Osteoblast (primary cell): Measurements from ENCODE around the gene KRT35. TPM values are rescaled to one million over a fixed set of nuclear protein-coding genes. Genes with fewer than 3 reads are reported as not detected.
A peak's percentile ranks its signal among the peaks of the same experiment; 100 is the strongest.

Experiments
- DNase-seq: peaks from one replicate; pipeline ENCODE4 v3.0.0; 2011; ENCODE audit warnings: low spot score, mixed read lengths; ENCODE audit not compliant: insufficient read length; ENCODE audit errors: missing footprints
- H2AFZ ChIP-seq: 2 replicates; pipeline ENCODE4 v1.6.0; 2011; ENCODE audit warnings: mild to moderate bottlenecking, low read length
- H3K27ac ChIP-seq: 2 replicates; pipeline ENCODE4 v1.5.1; 2011; ENCODE audit warnings: mild to moderate bottlenecking, low read depth, low read length, moderate library complexity
- H3K27me3 ChIP-seq: 2 replicates; pipeline ENCODE4 v1.6.0; 2012; ENCODE audit warnings: mild to moderate bottlenecking, control low read depth, inconsistent platforms, low read length, moderate library complexity; ENCODE audit not compliant: insufficient read depth
- H3K36me3 ChIP-seq: 2 replicates; pipeline ENCODE4 v1.5.1; 2011; ENCODE audit warnings: mild to moderate bottlenecking, low read length, control low read depth, moderate library complexity; ENCODE audit not compliant: insufficient read depth
- H3K4me1 ChIP-seq: 2 replicates; pipeline ENCODE4 v1.5.1; 2011; ENCODE audit warnings: mild to moderate bottlenecking, low read length, control low read depth, moderate library complexity; ENCODE audit not compliant: insufficient read depth
- H3K4me2 ChIP-seq: 2 replicates; pipeline ENCODE4 v1.6.0; 2011; ENCODE audit warnings: mild to moderate bottlenecking, low read length; ENCODE audit not compliant: insufficient read depth
- H3K4me3 ChIP-seq: fragments of 200-600 bp; sonication (generic); 3 replicates; pipeline ENCODE4 v1.5.1; 2012; ENCODE audit warnings: mild to moderate bottlenecking, low read length, inconsistent platforms; ENCODE audit not compliant: insufficient read depth
- H3K79me2 ChIP-seq: 2 replicates; pipeline ENCODE4 v1.6.0; 2012; ENCODE audit warnings: mild to moderate bottlenecking, low read length, control low read depth, inconsistent platforms; ENCODE audit not compliant: insufficient read depth
- H3K9me3 ChIP-seq: 2 replicates; pipeline ENCODE4 v1.5.1; 2011; ENCODE audit warnings: low read depth, low read length, control low read depth
- H4K20me1 ChIP-seq: 2 replicates; pipeline ENCODE4 v1.6.0; 2012; ENCODE audit warnings: mild to moderate bottlenecking, low read length, control low read depth; ENCODE audit not compliant: insufficient read depth
- CTCF ChIP-seq: IDR thresholded peaks from 2 replicates; pipeline ENCODE4 v1.5.1; 2011; ENCODE audit warnings: mild to moderate bottlenecking, low read depth, low read length, moderate library complexity; ENCODE audit errors: extremely low read depth
- total RNA-seq: library from RNA; depleted of rRNA; stranded (reverse); fragments of >200 nt; gene quantifications from 2 replicates; pipeline ENCODE4 v1.2.3, GENCODE V29; 2012

Gene KRT35
- total RNA-seq, 1 donor, result not detected

GRCh38 chr17:41474863-41475262, 6.1 kb downstream of the KRT35 start:
- no peak for TF ChIP-seq CTCF
- no peak overlapping the region for H2AFZ ChIP-seq
- H3K79me2 ChIP-seq, result no peaks in the 10 kb centered on the region
- H3K27ac ChIP-seq, result no peak overlapping the region
- H3K9me3 ChIP-seq, result peaks cover 5% of the 10 kb centered on the region
- H3K4me3 ChIP-seq, result no peak overlapping the region
- H3K4me1 ChIP-seq, result no peaks in the 10 kb centered on the region
- H3K27me3 ChIP-seq, result no peaks in the 10 kb centered on the region
- H3K4me2 ChIP-seq, result no peak overlapping the region
- no peak for DNase-seq
- no peaks in the 10 kb centered on the region for H3K36me3 ChIP-seq
- no peaks in the 10 kb centered on the region for H4K20me1 ChIP-seq

- TF ChIP-seq CTCF, result no peak
- Histone ChIP-seq H3K79me2 (no peaks in the 10 kb centered on the region), H3K4me1 (peaks cover 19% of the 10 kb centered on the region), H3K27ac (no peak overlapping the region), H3K27me3 (no peaks in the 10 kb centered on the region), H3K9me3 (peaks cover 5% of the 10 kb centered on the region), H3K4me3 (no peak overlapping the region), H2AFZ (no peak overlapping the region), H3K36me3 (no peaks in the 10 kb centered on the region), H4K20me1 (no peaks in the 10 kb centered on the region), H3K4me2 (no peak overlapping the region)
- no peak for DNase-seq
Measured at GRCh38 chr17:41468346-41468745, 12.6 kb downstream of the KRT35 start.

- Histone ChIP-seq H3K4me2 (peak overlapping the region; percentile 44), H3K79me2 (no peaks in the 10 kb centered on the region), H3K4me3 (no peak overlapping the region), H3K36me3 (no peaks in the 10 kb centered on the region), H3K4me1 (peaks cover 19% of the 10 kb centered on the region), H3K27ac (no peak overlapping the region), H3K27me3 (no peaks in the 10 kb centered on the region), H3K9me3 (peaks cover 5% of the 10 kb centered on the region), H2AFZ (peak overlapping the region; percentile 29), H4K20me1 (no peaks in the 10 kb centered on the region)
- DNase-seq, result peak; percentile 93
- no peak for TF ChIP-seq CTCF
Measured at GRCh38 chr17:41467561-41467960, 13.4 kb downstream of the KRT35 start.

- Histone ChIP-seq H3K27me3 (no peaks in the 10 kb centered on the region), H3K79me2 (no peaks in the 10 kb centered on the region), H3K9me3 (peaks cover 4% of the 10 kb centered on the region), H3K4me2 (peak within 1 kb of the TSS; percentile 44), H2AFZ (peak within 1 kb of the TSS; percentile 29), H3K27ac (no peak within 1 kb of the TSS), H4K20me1 (no peaks in the 10 kb centered on the region), H3K36me3 (no peaks in the 10 kb centered on the region), H3K4me1 (peaks cover 19% of the 10 kb centered on the region), H3K4me3 (no peak within 1 kb of the TSS)
- no peak for TF ChIP-seq CTCF
- no peak for DNase-seq
Measured at GRCh38 chr17:41466988-41467387, 14.0 kb downstream of the KRT35 start, which contains the start of gene KRT32. Gene KRT32 (minus strand): TSS chr17:41467386. CDS start chr17:41467325, 61 bp downstream.
